Measurements from ENCODE around the gene LRRFIP1.

LRRFIP1 gene

DNA sequence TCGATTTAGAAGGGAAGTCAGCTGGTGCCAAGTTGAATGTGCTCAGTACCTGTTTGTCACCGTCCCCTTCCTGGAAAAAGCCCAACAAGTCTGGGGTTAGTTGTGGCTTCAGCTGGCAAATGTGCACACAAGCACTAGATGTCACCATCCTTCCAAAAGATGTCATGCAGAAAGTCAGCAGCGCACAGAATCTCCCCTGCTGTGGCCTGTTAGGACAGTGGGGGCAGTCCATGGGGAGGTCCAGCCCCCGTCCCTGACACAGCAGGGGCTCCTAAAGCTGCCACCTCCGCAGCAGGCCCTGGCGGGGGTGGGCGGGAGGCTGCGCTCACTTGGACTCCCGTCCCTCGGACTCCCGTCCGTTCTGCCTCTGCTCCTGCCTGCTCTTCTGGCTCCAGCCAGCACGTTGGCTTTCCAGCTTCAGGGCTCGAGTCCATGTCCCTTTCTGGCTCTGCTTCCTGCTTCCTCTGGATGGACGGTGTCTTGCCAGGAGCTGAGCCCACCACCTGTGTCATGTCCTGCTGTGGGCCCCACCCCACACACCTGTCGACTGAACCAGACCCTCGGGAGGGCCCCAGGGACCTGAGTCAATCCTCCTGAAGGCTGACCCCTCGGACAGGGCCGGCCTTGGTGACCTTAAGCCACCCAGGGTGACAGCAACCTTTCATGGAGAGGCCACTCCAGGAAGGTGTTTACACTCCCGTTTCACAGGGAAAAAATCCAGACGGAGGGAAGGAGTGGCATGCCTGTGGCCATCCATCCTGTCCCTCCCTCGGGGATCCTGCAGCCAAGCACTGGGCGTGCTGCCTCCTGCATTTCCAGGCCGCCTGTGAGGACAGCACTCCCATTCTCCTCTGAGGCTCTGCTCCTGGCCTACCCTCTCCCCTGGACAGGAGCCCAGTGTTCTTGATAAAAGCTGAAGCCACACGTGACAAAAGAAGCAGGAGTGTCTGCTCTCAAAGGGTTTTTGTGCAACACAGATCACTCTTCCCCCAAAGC is 45.3 kb upstream of the LRRFIP1 start:
- Histone ChIP-seq H2AFZ (ENCODE audit: low read length) (0 out of 2 replicates have a peak overlapping the region, but pooled peaks have one; percentile 19), H3K4me1 (ENCODE audit: low read length) (no peaks in the 10 kb centered on the region), H3K9ac (ENCODE audit: low read length) (no peak overlapping the region), H3K36me3 (replicated peaks; ENCODE audit: insufficient read depth, low read length) (no peaks in the 10 kb centered on the region), H3K79me2 (ENCODE audit: low read length) (no peaks in the 10 kb centered on the region), H3K9me2 (replicated peaks; ENCODE audit: insufficient read depth, low read length) (no peaks in the 10 kb centered on the region), H3F3A (ENCODE audit: insufficient read depth, low read length) (no peaks in the 10 kb centered on the region), H3K4me3 (ENCODE audit: low read length) (no peak overlapping the region), H4K20me1 (ENCODE audit: insufficient read depth, low read length) (no peaks in the 10 kb centered on the region), H3K27me3 (replicated peaks; ENCODE audit: insufficient read depth, low read length) (no peaks in the 10 kb centered on the region), H3K9me3 (replicated peaks; ENCODE audit: insufficient read depth, low read length) (no peaks in the 10 kb centered on the region), H3K27ac (ENCODE audit: low read length) (no peak overlapping the region), H3K4me2 (ENCODE audit: low read depth, low read length) (no peak overlapping the region)
- peak; percentile 68 for DNase-seq
- TF ChIP-seq EZH2 (optimal IDR thresholded peaks at IDR 0.05; ENCODE audit: low read depth, low read length) (no peak), EZH2phosphoT487 (IDR thresholded peaks at IDR 0.05; ENCODE audit: low read length) (no peak)
- TF ChIP-seq, protein P1, sequence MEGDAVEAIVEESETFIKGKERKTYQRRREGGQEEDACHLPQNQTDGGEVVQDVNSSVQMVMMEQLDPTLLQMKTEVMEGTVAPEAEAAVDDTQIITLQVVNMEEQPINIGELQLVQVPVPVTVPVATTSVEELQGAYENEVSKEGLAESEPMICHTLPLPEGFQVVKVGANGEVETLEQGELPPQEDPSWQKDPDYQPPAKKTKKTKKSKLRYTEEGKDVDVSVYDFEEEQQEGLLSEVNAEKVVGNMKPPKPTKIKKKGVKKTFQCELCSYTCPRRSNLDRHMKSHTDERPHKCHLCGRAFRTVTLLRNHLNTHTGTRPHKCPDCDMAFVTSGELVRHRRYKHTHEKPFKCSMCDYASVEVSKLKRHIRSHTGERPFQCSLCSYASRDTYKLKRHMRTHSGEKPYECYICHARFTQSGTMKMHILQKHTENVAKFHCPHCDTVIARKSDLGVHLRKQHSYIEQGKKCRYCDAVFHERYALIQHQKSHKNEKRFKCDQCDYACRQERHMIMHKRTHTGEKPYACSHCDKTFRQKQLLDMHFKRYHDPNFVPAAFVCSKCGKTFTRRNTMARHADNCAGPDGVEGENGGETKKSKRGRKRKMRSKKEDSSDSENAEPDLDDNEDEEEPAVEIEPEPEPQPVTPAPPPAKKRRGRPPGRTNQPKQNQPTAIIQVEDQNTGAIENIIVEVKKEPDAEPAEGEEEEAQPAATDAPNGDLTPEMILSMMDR (IDR thresholded peaks at IDR 0.05; ENCODE audit: low read length) = peak; percentile 54

DNA sequence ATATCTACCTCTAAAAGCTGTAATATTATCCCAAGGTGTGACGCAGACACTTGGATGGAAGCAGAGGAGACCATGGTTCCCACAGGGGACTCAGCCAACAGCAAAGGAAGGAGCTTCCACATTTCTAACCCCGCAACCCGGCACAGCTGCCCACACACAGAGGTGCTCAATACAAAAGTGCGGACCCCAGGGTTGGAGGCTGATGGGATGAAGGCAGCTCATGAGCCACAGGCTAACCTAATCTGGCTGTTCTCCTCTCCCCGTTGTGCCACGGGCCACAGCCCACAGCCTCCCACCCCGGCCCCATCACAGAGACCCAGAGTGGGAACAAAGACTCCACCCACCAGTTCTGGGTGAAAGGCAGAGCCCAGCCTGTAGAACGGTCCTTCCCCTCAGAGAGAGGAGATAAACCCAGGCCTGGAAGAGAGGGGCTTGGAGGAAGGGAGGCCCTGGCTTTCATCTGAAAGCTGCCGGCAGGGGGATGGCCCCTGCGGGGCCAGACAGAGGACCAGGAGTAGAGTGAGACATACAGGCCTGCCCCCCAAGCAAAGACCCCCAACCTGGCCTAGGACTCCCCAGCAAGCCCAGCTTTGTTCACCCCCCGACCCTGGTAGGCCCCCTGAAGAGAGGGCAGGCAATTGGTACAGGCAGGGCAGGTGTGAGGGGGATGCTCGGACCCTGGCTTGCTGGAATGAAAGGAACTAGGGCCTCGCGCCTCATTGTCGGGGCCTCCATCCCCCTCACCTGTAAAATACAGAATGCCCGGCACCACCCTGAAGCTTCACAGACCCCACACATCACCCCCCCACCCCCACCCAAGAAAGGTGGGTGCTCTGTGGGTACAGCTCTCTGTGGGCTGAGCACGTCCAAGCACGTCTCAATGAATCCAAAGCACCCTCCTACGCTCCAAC is 43.7 kb upstream of the LRRFIP1 start:
- H3K4me2 ChIP-seq (ENCODE audit: low read depth, low read length) = no peak overlapping the region
- no peaks in the 10 kb centered on the region for H3K9me3 ChIP-seq (replicated peaks; ENCODE audit: insufficient read depth, low read length)
- no peaks in the 10 kb centered on the region for H3K9me2 ChIP-seq (replicated peaks; ENCODE audit: insufficient read depth, low read length)
- TF ChIP-seq EZH2phosphoT487 (IDR thresholded peaks at IDR 0.05; ENCODE audit: low read length) (no peak), EZH2 (optimal IDR thresholded peaks at IDR 0.05; ENCODE audit: low read depth, low read length) (no peak)
- TF ChIP-seq, protein P1 (IDR thresholded peaks at IDR 0.05; ENCODE audit: low read length) = no peak
- H3K4me3 ChIP-seq (ENCODE audit: low read length) = no peak overlapping the region
- H3K79me2 ChIP-seq (ENCODE audit: low read length) = no peaks in the 10 kb centered on the region
- H3F3A ChIP-seq (ENCODE audit: insufficient read depth, low read length) = no peaks in the 10 kb centered on the region
- H3K27ac ChIP-seq (ENCODE audit: low read length) = no peak overlapping the region
- no peak overlapping the region for H2AFZ ChIP-seq (ENCODE audit: low read length)
- no peaks in the 10 kb centered on the region for H3K4me1 ChIP-seq (ENCODE audit: low read length)
- no peaks in the 10 kb centered on the region for H3K36me3 ChIP-seq (replicated peaks; ENCODE audit: insufficient read depth, low read length)
- no peak for DNase-seq
- H3K9ac ChIP-seq (ENCODE audit: low read length) = no peak overlapping the region
- H4K20me1 ChIP-seq (ENCODE audit: insufficient read depth, low read length) = no peaks in the 10 kb centered on the region
- H3K27me3 ChIP-seq (replicated peaks; ENCODE audit: insufficient read depth, low read length) = no peaks in the 10 kb centered on the region

DNA sequence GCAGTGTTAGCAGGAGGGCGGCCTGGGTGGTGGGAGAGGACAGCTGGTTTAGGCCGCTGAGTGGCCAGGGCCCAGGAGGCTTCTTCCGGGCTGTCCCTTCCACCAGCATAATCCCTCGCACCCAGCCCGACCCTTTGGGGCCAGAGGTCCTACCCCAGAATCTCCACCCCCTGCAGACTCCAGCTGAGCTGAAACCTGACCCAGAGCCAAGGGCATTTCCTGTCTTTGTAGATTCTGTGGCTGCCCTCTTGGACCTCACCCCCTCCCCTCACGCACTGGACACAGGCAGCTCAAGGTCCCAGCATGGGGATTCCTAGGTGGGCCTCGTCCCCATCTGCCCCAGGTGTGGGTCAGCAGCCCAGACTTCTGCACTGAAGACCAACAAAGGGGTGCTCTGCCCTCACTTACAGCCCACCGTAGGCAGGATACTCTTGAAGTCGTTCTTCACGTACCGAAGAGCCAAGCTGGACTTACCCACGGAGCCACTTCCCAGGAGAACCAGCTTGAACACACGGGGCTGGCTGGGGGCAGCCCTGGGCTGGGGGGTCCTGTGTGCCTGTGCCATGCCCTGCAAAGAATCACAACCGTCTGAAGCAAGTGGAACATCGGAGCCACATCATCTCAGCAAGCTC is 41.7 kb upstream of the LRRFIP1 start:
- no peak overlapping the region for H3K9ac ChIP-seq (ENCODE audit: low read length)
- no peaks in the 10 kb centered on the region for H3K9me2 ChIP-seq (replicated peaks; ENCODE audit: insufficient read depth, low read length)
- no peaks in the 10 kb centered on the region for H3K36me3 ChIP-seq (replicated peaks; ENCODE audit: insufficient read depth, low read length)
- no peaks in the 10 kb centered on the region for H4K20me1 ChIP-seq (ENCODE audit: insufficient read depth, low read length)
- H2AFZ ChIP-seq (ENCODE audit: low read length) = no peak overlapping the region
- H3K9me3 ChIP-seq (replicated peaks; ENCODE audit: insufficient read depth, low read length) = no peaks in the 10 kb centered on the region
- no peaks in the 10 kb centered on the region for H3K79me2 ChIP-seq (ENCODE audit: low read length)
- H3K4me1 ChIP-seq (ENCODE audit: low read length) = no peaks in the 10 kb centered on the region
- TF ChIP-seq, protein P1 (IDR thresholded peaks at IDR 0.05; ENCODE audit: low read length) = no peak
- no peak for TF ChIP-seq EZH2phosphoT487 (IDR thresholded peaks at IDR 0.05; ENCODE audit: low read length)
- TF ChIP-seq EZH2 (optimal IDR thresholded peaks at IDR 0.05; ENCODE audit: low read depth, low read length) = no peak
- H3K27ac ChIP-seq (ENCODE audit: low read length) = no peak overlapping the region
- DNase-seq = no peak
- H3K4me3 ChIP-seq (ENCODE audit: low read length) = no peak overlapping the region
- H3K27me3 ChIP-seq (replicated peaks; ENCODE audit: insufficient read depth, low read length) = no peaks in the 10 kb centered on the region
- no peaks in the 10 kb centered on the region for H3F3A ChIP-seq (ENCODE audit: insufficient read depth, low read length)
- no peak overlapping the region for H3K4me2 ChIP-seq (ENCODE audit: low read depth, low read length)

All from MM.1S (cell line).